Stimulated activated CD8-positive, alpha-beta memory T cell treated with anti-CD3 and anti-CD28 coated beads, Interleukin-4, amount 100 ng/mL, for 1 hour (primary cell): ENCODE results near the gene MRPS11.
"Not testable (repeated sequence)": the region's sequence is repeated elsewhere in the genome, so short reads cannot be mapped to it uniquely, and the experiment has no call there.

ENCODE experiments used
- DNase-seq, 2 donors: peaks; one replicate each; pipeline ENCODE4 v3.0.0-alpha.2; 2020; ENCODE audit warnings: low read depth in 2 of 2, low spot score in 1 of 2

Gene MRPS11

DNA sequence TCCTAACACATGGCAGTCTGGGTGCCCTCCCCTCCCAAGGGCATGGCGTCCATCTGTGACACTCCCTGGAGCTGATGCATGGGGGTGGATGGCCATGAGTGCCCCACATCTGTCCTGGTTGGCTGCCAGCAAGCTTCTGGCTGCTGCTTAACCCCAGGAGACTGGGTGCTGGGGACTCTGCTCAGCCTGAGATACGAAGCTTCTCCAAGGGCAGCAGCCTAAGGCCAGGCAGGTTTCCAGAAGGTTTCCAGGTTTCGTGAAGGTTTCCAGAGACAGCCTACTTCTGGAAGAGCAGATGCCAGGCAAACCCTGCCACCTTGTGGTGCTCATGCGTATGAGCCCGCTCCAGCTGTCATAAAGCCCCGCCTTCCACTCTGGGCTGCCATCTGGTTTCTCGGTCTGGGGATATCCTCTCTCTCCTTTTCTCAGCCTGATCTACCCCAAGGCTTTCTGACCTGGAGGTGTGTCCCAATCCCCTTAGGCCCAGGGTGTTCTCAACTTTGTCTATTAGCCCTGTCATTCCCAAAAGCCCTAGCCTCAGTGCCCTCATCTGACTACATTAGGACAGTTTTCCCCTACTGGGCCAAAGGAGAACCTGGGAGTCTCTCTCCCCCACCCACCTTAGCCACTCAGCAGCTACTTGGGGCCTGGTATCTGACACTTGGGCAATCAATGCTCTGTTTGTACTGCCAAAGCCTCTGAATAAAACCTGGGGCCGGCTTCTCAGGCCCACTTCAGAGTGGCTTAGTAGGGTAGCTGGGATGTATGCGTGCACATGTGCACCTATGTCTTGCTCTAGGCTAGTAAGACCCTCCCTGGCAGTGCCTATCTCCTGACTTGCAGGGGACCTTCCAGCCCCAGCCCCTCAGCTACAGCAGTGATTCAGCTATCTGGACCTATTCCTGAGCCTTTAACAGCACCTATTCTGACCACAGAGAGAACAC lies 12.4 kb upstream of the MRPS11 start:
- DNase-seq = no peak

DNA sequence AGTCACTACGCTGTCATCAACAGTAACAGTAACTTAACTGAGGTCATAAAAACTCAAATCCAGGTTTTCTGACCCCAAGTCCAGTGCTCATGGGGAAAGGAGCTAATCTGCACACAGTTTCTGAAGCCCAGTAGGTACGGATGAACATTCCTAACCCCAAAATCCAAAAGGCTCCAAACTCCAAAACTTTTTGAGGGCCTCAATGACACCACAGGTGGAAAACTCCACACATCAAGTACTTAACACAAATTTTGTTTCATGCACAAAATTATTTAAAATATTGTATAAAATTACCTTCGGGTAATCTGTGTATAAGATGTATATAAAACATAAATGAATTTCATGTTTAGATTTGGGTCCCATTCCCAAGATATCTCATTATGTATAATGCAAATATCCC lies 10.8 kb upstream of the MRPS11 start:
- no peak for DNase-seq

DNA sequence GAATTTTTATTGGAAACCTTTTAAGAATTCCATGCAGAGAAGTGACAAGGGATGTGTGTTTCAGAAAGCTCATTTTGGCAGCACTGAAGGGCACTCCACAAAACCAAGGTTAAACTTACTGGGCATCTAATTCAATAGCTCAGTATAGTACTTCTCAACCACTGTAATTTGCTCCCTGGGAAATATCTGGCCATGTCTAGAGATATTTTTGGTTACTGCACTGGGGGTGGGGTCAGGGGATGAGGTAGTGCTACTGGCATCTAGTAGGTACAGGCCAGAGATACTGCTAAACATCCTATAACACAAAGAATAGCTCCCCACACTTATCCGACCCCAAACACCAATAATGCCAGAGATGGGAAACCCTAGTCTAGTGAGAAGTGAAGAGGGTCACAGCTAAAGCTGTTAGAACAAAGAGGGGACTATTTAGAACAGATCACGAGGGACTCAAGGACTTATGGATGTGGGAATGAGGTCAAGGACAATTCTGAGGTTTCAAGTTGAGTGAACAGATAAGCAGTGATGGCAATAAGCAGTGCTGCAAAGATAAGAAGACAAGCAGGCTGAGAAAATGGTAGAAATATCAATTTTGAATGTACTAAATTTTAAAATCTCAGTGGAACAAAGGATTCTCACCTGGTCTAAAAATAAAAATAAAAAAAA lies 3.5 kb upstream of the MRPS11 start:
- no peak for DNase-seq

DNA sequence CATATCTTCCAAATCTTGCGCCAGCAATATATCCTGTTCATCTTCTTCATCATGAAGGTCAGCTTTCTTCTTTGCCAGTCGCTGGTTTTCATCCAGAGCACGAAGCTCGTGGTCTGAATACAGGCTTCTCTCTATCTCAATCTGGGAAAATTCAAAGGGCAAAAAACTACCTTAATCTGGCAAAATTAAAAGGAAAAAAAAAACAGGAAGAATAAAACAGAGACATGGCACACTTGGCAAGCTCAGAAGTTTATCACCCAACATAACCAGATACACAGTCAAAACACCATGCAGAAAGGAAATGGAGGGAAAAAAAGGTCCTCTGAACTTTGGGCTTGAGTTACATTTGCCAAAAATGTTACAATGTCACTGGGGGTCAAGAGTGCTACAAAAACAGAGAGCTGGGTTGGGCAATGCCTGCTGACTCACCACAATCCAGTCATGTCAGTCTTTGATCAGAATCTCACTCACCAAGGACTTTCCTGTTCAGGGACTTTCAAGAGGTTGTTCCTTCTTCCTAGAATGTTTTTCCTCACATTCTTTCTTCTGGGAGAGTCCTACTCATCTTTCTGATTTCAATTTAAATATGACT lies 1.8 kb upstream of the MRPS11 start:
- DNase-seq = no peak

DNA sequence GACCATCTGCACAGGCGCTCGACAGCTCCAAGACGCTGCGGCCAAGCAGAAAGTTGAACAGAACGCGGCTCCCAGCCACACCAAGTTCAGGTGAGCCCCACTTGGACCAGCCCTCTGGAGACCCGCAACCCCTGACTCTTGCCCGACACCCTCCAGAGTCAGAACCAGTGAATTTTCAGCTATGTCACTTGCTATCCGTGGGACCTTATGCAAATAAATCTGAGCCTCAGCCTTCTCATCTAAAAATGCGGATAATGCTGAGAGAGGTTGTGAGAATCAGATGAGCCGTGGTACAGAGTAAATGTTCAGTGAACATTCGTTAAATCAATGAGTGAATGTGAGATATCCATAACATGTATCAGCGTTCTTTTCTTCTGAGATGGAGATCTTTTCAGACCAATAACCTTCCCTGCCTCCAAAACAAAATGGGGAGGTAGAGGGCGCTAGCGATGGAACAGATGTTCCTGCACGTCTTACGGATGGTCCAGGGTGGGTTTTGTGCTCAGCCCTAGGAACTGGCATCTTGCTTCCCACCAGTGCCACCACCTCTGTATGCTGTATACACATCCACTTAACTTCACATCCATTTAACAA lies 524 bp downstream of the MRPS11 start:
- DNase-seq = no peak

DNA sequence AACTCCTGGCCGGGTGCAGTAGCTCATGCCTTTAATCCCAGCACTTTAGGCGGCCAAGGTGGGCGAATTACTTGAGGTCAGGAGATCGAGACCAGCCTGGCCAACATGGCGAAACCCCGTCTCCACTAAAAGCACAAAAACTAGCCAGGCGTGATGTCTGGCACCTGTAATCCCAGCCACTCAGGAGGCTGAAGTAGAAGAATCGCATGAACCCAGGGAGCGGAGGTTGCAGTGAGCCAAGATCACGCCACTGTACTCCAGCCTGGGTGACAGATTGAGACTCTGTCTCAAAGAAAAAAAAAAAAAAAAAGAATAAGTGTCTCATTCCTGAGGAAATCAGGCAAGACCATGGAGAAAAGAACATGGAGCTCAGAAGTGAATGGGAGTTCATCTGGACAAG lies 1.2 kb downstream of the MRPS11 start:
- DNase-seq = not testable (repeated sequence)

DNA sequence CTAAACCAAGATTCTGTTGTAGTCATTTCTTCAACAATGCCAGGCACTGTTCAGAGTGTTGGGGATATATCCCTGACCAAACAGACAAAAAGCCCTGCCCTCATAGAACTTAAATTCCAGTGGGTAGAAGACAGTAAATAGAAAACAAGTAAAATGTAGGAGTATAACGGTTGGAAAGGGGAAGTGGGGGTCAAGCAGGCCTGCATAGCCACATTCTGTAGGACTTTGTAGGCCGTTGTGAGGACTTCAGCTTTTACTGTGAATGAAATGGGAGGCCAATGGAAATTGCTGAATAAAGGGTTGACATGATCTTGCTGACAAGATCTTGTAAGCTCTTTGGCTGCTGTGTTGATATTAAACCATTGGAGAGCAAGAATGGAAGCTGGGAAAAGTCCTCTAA lies 1.8 kb downstream of the MRPS11 start:
- no peak for DNase-seq

DNA sequence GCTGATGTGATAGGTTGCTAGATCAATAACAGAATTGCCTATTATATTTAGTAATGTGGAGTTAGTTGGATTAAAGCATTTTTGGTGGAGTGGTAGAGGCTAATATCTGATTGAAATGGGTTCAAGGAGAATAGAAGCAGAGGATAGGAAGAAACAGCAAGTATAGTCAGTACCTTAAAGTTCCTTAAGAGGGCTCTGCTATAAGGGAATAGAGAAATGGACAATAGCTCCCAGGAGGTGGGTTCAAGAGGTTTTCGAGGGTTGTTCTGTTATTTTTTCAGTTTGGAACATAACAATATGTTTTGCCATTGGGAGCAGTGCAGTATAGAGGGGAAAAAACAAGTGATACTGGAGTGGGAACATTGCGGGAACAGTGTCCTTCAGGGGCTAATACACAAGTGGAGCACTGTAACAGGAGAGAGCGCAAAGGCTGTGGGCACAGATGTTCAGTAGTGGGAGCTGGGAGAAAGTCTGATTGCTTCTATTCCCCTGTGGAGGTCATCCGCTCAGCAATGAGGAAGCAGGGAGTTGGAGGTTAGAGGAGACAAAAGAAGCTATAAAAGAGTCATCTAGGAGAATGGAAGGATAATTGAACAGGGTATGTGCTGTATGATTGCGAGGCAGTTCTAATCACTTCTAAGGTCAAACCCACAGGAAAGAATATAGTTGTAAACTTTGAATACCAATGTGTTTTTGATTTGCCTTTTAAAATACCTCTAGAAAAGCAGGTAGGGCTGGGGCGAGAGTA lies 3.3 kb downstream of the MRPS11 start:
- DNase-seq = no peak

DNA sequence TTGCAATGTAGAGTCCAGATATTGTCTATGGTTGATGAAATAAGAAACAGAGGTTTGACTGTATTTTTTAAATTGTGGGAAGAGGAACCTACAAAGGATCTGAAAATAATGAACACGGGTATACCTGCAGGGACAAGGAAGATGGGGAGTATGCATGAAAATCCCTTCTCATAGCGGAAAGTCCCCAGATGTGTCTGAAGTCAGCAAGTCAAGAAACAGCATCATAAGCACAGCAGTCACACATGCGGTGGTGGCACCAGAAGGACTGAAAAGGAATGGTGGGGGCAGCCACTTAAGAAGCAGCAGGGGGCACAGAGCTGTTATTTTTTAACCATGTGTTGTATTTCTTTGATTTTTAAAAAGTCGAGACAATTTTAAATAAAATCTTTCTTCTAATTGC lies 4.7 kb downstream of the MRPS11 start:
- DNase-seq = no peak

DNA sequence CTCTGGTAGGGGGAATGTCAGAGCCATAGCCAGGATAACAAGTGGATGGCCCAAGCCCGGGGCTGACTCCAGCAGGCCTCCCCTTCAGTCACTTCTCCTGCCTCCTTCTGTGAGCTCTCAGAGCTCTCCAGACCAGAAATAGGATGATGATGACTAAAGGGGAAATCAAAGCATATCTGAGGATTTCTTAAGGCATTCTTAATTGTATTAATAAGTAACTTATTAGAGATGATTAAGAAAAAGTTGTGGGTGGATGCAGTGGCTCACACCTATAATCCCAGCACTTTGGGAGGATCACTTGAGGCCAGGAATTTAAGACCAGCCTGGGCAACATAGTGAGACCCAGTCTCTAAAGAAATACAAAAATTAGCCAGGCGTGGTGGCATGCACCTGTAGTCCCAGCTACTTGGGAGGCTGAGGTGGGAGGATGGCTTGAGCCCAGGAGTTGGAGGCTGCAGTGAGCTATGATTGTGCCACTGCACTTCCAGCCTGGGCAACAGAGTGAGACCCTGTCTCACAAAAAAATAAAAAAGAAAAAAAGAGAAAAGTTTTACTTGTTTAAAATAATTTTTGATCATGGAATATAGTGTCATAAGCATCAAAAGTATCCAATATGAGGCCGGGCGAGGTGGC lies 6.3 kb downstream of the MRPS11 start:
- not testable (repeated sequence) for DNase-seq

DNA sequence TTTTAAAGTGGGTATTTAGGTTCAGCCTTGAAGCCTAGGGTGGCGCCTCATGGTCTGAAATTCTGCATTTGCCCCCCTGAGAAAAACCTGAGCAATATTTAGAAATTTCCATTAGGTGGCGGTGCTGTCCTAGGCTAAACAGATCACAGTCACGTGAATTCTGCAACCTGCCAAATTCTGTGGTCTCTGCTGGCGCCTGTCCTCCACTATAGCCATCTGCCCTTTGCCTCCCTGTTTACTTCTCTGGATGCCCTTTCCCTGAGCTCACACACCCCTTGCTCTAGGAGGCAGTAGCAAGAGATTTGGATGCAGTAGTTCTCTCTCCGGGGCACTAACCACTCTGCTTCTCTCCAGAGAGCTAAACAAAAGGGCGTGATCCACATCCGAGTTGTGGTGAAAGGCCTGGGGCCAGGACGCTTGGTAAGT lies 9.1 kb downstream of the MRPS11 start:
- DNase-seq = no peak

DNA sequence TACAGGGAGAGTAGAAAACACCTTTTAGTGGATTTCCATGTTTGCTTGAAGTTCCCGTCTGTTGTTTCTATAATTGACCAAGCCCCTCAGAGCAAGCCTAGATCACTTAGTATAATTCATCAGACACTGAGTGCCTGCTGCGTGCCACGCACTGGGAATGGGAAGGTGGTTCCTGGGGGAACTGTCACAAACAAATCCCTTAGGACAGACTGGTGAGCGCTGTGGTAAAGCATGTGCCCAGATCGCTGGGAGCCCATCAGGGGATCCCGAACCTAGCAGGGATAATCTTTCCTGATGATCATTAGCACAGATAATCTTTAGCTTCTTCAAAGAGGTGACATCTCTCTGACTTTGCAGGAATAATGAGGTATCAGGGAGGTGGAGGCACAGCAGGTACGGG lies 9.6 kb downstream of the MRPS11 start:
- DNase-seq = no peak

DNA sequence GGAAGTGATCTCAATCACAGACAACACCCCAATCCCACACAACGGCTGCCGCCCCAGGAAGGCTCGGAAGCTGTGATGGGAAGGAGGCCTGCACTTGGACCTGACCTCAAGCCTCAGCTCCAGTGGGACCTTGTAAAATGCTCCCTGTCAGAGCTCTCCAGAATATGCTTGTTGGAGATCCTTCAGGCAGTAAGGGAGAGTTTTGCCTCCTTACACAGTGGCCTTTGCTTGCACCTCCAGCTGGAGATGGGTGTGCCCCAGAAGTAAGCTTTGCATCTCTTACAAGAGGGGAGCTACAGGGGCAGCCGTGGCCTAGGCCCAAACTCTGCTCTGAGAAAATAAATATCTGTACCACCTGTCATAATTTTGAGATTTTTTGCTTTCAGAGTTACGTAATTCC lies 10.4 kb downstream of the MRPS11 start:
- DNase-seq = no peak

DNA sequence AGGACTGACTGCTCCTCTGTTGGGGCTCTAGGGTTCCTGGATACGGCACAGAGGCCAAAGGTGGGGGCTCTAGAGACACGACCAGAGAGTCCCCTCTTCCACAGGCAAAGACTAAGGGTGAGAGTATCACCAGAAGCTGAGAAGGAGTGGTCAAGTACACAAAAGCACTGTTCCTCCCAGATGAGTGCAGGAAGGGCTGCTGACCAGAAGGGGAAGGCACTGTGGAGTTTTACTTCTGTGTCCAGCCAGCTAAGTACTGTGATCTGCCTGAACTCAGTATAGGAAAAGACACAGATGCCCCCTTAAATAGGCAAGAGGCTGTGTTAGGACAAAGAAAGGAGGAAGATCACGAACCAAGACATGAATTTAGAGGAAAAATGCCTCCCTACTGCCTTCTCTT lies 11.7 kb downstream of the MRPS11 start:
- no peak for DNase-seq

DNA sequence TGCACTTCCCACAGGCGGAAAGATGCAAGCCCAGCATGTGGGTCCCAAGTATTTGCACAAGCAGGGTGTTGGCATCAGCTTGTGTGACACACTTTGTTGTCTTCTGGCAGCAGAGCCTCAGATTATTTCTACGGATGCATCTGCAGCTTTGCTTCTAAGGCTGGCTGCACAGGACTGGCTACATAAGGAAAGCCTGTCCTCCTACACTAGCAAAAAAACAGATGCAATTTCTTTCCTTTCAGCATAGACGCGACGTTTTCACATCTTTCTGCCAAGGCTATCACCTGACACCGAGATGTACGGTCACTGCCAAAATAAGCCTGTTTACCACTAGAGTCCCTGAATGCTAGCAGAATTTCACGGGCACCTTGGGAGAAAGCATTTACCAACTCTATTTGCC lies 13.5 kb downstream of the MRPS11 start:
- no peak for DNase-seq

DNA sequence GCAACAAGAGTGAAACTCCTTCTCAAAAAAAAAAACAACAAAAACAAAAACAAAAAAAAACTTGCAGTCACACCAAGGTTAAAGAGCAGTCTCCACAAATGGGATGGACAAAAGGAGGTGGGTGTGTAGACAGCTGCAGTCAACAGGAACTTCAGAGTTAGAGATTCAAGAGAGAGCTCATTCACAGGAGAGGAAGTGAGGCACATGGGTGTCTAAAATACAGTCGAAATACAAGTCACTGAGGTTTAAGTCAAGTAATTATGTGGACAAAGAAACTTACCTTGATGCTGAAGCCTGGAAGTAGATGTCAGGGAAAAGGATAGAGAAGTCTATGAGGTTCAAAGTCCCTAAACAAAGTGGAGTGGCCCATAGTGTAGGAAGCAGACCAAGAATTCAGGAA lies 14.8 kb downstream of the MRPS11 start:
- DNase-seq = no peak

DNA sequence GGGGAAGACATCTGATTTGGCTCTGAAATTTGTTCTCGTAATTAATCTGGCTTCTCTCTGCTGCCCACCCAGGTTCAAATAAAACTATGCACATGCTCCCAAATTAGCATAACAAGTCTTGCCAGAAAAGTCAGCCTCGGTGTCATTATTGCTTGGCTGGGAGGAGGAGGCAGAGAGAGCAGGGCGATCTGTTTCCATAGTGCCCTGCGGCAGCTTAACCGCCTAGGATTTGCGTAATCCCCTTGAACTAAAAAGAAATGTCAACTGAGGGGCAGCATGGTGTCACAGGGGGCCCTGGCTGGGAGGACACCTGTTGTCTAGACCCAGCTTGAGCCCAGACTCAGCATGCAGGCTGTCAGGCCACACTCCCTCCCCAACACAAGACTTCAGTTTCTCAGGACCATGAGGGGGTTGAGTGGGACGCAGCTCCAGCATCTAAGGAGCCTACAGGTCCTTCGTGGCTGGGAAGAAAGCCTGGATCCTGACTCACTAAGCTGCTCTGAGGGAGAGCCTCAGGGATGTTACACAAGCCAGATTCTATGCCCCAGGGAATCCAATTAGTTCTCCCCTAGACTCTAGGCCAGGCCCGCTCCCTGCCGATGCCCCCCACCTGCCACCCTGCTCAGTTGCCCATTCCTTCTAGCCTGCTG lies 17.3 kb downstream of the MRPS11 start:
- DNase-seq = no peak

DNA sequence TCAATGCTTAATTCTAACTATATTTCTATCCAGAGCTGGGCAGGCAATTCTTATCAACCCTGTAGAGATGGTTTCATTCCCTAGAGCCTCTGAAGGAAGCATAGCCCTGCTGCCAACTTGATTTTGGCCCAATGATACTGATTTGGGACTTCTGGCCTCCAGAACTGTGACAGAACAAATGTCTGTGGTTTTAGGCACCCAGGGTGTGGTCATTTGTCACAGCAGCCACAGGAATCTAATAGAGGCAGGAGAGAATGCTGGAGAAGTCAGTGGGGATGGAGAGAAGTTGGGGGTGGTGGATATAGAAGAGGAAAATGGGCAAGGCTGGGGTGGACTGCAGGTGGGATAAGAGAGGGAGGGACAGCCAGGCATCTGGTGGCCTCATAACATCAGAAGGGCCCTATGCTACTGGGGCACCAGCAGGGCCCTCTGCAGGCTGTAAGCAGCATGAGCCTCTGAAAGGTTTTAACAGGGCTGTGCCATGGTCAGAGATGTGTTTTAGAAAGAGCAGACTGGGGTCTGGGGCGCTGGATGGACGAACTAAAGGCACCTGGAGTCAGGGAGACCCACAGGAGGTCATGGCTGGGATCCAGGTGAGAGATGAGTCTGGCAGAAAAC lies 19.8 kb downstream of the MRPS11 start:
- DNase-seq = no peak

DNA sequence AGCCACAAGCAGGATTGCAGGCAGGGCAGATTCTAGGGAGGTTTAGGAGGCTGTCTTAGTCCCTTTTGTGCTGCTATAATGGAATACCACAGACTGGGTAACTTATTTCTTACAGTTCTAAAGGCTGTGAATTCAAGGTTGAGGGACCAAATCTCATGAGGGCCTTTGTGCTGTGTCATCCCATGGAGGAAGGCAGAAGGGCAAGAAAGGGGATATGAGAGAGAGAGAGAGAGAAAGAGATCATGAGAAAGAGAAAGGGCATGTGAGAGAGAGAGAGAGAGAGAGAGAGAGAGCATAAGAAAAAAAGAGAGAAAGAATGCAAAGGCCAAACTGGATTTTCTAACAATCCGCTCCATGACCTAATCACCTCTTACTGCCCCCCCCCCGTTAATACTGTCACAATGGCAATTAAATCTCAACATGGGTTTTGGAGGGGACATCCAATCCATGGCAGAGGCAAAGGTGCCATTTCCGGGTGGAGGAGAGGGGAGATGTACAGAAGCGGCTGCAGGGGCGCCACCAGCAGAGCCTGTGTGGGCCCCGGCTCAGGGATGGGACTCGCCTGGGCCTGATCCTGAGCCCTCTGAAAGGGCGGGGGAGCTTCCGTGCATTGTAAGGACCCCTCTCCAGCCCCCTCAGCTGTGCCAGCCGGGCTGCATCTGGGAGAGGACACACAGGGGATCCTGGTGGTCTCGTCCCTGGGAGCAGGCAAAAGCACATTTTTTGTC lies 20.5 kb downstream of the MRPS11 start:
- DNase-seq = no peak
